ENCODE results near the gene RBM25. TPM values are rescaled to one million over a fixed set of nuclear protein-coding genes. Genes with fewer than 3 reads are reported as not detected.
"Not testable (repeated sequence)": the region's sequence is repeated elsewhere in the genome, so short reads cannot be mapped to it uniquely, and the experiment has no call there.

RBM25 gene
- total RNA-seq, result 70.1 TPM
- long read RNA-seq, full-length matches to known transcripts, result 14 of 41 reads
- long read RNA-seq, partial matches to known transcripts, result 20 of 41 reads
- long read RNA-seq, other reads (novel, unspliced or antisense), result 7 of 41 reads

DNA sequence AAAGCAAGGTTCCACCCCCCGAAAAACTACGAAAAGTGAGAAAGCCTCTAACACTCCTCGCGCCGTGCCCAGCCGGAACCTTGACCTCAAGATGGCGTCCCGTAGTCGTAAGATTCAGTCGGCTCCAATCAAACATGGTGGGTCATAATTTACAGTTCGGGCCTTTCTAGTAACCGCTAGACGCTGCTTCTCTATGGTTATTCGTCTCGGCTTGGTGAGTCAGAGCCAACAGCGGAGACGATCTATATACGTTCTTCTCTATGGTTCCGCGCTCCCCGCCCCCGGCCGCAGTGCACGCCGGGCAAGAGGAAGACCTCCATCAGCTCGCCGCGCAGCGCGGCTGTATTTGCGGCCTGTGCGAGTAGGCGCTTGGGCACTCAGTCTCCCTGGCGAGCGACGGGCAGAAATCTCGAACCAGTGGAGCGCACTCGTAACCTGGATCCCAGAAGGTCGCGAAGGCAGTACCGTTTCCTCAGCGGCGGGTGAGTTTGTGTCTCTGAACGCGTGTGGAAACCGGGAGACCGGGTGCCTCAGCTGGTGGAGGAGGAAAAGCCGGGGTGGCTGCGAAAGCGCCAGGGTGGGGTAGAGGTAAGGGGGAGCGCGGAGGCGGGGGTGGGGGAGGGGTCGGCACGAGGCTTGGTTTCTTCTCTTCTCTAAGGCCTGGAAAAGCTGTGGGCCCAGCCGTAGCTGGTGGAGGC, at the start of gene RBM25:
TSS of gene RBM25 (plus strand) at position 311 of the 698 bp plus-strand sequence. CDS start 13,108 bp downstream, outside the sequence.
- H3K27me3 ChIP-seq, result no peaks in the 10 kb centered on the region
- intact Hi-C loops (cut with DNase I), result no loop called here
- TF ChIP-seq, protein P1, sequence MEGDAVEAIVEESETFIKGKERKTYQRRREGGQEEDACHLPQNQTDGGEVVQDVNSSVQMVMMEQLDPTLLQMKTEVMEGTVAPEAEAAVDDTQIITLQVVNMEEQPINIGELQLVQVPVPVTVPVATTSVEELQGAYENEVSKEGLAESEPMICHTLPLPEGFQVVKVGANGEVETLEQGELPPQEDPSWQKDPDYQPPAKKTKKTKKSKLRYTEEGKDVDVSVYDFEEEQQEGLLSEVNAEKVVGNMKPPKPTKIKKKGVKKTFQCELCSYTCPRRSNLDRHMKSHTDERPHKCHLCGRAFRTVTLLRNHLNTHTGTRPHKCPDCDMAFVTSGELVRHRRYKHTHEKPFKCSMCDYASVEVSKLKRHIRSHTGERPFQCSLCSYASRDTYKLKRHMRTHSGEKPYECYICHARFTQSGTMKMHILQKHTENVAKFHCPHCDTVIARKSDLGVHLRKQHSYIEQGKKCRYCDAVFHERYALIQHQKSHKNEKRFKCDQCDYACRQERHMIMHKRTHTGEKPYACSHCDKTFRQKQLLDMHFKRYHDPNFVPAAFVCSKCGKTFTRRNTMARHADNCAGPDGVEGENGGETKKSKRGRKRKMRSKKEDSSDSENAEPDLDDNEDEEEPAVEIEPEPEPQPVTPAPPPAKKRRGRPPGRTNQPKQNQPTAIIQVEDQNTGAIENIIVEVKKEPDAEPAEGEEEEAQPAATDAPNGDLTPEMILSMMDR (IDR thresholded peaks at IDR 0.05), result no peak
- ATAC-seq, result peak; percentile 100
- peak within 1 kb of the TSS; percentile 91 for H3K27ac ChIP-seq
- DNase-seq, result peak; percentile 97
- H3K4me1 ChIP-seq, result peaks cover 34% of the 10 kb centered on the region
- H3K36me3 ChIP-seq, result peaks cover 5% of the 10 kb centered on the region
- H3K9me3 ChIP-seq, result no peaks in the 10 kb centered on the region
- H3K4me3 ChIP-seq, result peak within 1 kb of the TSS; percentile 82

DNA sequence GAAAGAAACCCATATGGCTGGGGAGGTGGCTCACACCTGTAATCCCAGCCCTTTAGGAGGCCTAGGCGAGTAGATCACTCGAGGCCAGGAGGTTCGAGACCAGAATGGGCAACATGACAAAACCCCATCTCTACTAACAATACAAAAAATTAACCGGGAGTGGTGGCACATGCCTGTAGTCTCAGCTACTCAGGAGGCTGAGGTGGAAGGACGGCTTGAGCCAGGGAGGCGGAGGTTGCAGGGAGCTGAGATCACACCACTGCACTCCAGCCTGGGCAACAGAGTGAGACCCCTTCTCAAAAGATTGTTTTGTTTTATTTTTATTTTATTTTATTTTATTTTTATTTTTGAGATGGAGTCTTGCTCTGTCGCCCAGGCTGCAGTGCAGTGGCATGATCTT, 47.1 kb upstream of the RBM25 start:
- H3K4me1 ChIP-seq; intact Hi-C loops (cut with DNase I); H3K27ac ChIP-seq; H3K4me3 ChIP-seq; H3K9me3 ChIP-seq; H3K27me3 ChIP-seq; ATAC-seq; DNase-seq: not testable (repeated sequence)
- H3K36me3 ChIP-seq, result peaks cover 38% of the 10 kb centered on the region

DNA sequence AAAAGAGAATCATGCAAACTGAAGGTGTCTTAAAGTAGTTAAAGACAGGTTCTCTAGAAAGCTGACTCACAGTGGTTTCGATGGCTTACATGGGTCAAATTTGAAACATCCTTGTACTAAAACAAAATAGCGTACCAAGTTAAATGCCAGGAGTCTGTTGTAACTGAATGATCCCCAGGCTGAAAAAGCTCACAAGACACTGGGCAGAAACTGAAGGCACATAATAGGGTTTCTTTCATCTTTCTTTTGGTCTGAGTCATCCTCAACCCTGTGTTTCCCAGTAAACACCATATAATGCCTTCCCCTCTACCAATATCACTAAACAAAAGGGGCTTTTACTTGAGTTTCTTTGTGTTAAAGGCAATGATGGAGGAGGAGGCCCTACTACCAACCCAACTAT, 44.2 kb upstream of the RBM25 start:
- Histone ChIP-seq H3K9me3 (no peaks in the 10 kb centered on the region), H3K27me3 (no peaks in the 10 kb centered on the region), H3K4me1 (no peaks in the 10 kb centered on the region), H3K4me3 (no peak overlapping the region), H3K27ac (no peak overlapping the region), H3K36me3 (peaks cover 50% of the 10 kb centered on the region)
- DNase-seq (no peak), ATAC-seq (no peak)
- intact Hi-C loops (cut with DNase I), result no loop called here
- TF ChIP-seq, protein P1 (IDR thresholded peaks at IDR 0.05), result no peak

DNA sequence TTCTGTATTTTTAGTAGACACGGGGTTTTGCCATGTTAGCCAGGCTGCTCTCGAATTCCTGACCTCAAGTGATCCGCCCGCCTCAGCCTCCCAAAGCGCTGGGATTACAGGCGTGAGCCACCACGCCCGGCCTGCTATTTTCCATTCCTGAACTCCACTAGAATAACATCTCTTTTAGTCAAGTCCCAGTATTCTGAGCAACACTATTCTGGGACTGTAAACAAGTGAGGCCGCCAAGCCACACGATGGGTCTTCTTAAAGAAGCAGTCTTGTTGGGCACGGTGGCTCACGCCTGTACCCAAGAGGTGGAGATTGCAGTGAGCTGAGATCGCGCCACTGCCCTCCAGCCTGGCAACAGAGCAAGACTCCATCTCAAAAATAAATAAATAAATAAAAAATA, 42.8 kb upstream of the RBM25 start:
- H3K9me3 ChIP-seq; H3K27me3 ChIP-seq; ATAC-seq; H3K4me1 ChIP-seq; H3K4me3 ChIP-seq; DNase-seq; intact Hi-C loops (cut with DNase I); H3K27ac ChIP-seq: not testable (repeated sequence)
- H3K36me3 ChIP-seq, result peaks cover 48% of the 10 kb centered on the region

DNA sequence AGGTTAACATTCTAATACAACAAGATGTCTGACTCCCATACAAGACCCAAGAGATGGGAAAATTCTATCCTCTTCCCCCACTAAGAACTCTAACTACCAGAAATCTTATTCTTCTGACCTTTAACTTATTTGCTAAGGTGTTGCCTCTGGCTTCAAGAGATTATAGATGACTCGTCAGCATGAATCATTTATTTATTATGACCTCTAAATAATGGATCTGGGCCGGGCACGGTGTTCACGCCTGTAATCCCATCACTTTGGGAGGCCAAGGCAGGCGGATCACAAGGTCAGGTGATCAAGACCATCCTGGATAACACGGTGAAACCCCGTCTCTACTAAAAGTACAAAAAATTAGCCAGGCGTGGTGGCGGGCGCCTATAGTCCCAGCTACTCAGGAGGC, 42.3 kb upstream of the RBM25 start:
- H3K9me3 ChIP-seq; ATAC-seq; H3K4me1 ChIP-seq; H3K27ac ChIP-seq; DNase-seq; H3K4me3 ChIP-seq; intact Hi-C loops (cut with DNase I); H3K27me3 ChIP-seq: not testable (repeated sequence)
- peaks cover 53% of the 10 kb centered on the region for H3K36me3 ChIP-seq

DNA sequence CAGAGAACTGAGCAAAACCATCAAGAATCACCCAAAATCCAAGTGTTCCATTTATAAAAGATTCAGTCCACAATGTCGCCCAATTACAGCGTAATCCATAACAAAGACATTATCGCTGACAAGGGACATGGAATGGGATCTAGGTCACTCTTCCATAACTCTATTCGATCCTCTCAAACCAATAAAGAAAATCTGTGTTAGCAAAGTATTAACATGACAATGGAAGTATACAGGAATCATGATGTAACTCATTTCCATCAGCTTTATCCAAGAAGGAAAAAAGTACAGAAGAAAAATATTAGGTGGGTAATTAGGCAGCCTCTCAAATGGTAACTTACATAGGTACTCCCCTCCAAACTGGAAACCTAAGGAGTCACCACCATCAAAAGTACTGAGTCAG, 36.3 kb upstream of the RBM25 start:
- Histone ChIP-seq H3K27me3 (no peaks in the 10 kb centered on the region), H3K4me1 (peaks cover 22% of the 10 kb centered on the region), H3K27ac (no peak overlapping the region), H3K4me3 (no peak overlapping the region), H3K36me3 (peaks cover 43% of the 10 kb centered on the region), H3K9me3 (no peaks in the 10 kb centered on the region)
- DNase-seq, result no peak
- ATAC-seq, result no peak
- intact Hi-C loops (cut with DNase I), result no loop called here
- TF ChIP-seq, protein P1 (IDR thresholded peaks at IDR 0.05), result no peak

DNA sequence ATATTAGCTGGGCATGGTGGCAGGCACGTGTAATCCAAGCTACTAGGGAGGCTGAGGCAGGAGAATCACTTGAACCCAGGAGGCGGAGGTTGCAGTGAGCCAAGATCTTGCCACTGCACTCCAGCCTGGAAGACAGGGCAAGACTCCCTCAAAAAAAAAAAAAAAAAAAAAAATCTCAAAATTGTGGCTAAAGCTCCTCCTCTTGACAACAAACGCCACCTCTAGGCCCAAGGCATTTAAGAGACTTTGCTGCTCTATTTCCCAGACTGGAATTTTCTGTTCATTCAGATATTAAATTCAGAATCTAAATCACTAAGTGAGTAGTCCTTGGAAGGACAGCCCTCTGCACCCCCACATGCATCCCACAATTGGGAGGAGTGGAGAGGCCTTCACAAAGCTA, 32.8 kb upstream of the RBM25 start:
- H3K4me3 ChIP-seq, result peak overlapping the region; percentile 72
- TF ChIP-seq, protein P1 (IDR thresholded peaks at IDR 0.05), result no peak
- H3K36me3 ChIP-seq, result peaks cover 30% of the 10 kb centered on the region
- ATAC-seq (no peak), DNase-seq (no peak)
- intact Hi-C loops (cut with DNase I), result no loop called here
- no peaks in the 10 kb centered on the region for H3K9me3 ChIP-seq
- peaks cover 22% of the 10 kb centered on the region for H3K4me1 ChIP-seq
- no peaks in the 10 kb centered on the region for H3K27me3 ChIP-seq
- no peak overlapping the region for H3K27ac ChIP-seq

All from upper lobe of right lung (tissue), 1 donor.